Measurements from ENCODE around the gene RABAC1.

GRCh38 chr19:41994994-41995958, 36.2 kb upstream of the RABAC1 start:
- TF ChIP-seq GATA2 (IDR thresholded peaks at IDR 0.05; ENCODE audit: low read depth, low read length) (no peak), GATA3 (IDR thresholded peaks at IDR 0.05; ENCODE audit: low read depth, low read length) (no peak)

Measured in SH-SY5Y (cell line).